ENCODE results near the gene STON1. TPM values are rescaled to one million over a fixed set of nuclear protein-coding genes. Genes with fewer than 3 reads are reported as not detected.

STON1 gene
- total RNA-seq, 4 donors from 2014 or later: 4.1 to 9.7 (median 8.1) TPM

GRCh38 chr2:48508461-48509124 is 21.4 kb upstream of the STON1 start:
- TF ChIP-seq POLR2A (IDR thresholded peaks at IDR 0.05) (no peak), CTCF (IDR thresholded peaks at IDR 0.05) (no peak)
- DNase-seq (ENCODE audit: low spot score in 2 of 2): no peak
- WGBS, 2 donors: 62 to 70% methylated on average over 5 of the region's 5 CpGs
- intact Hi-C loops (cut with DNase I; ENCODE audit: low total_unique reads): no loop called here
- H3K4me3 ChIP-seq (ENCODE audit: low read depth, poor library complexity, severe bottlenecking): no peak overlapping the region

GRCh38 chr2:48510329-48510728 is 19.6 kb upstream of the STON1 start:
- TF ChIP-seq CTCF (IDR thresholded peaks at IDR 0.05): no peak
- no peak for TF ChIP-seq POLR2A (IDR thresholded peaks at IDR 0.05)
- no peak overlapping the region for H3K4me3 ChIP-seq (ENCODE audit: low read depth, poor library complexity, severe bottlenecking)
- WGBS, 2 donors: 38 to 54% methylated on average over 3 of the region's 3 CpGs
- intact Hi-C loops (cut with DNase I; ENCODE audit: low total_unique reads): no loop called here
- DNase-seq (ENCODE audit: low spot score in 2 of 2): no peak

- no peak for TF ChIP-seq CTCF (IDR thresholded peaks at IDR 0.05)
- TF ChIP-seq POLR2A (IDR thresholded peaks at IDR 0.05): no peak
- WGBS, 2 donors: 79 to 87% methylated on average over 3 of the region's 3 CpGs
- intact Hi-C loops (cut with DNase I; ENCODE audit: low total_unique reads): no loop called here
- DNase-seq (ENCODE audit: low spot score in 2 of 2): no peak
- no peak overlapping the region for H3K4me3 ChIP-seq (ENCODE audit: low read depth, poor library complexity, severe bottlenecking)
Measured at GRCh38 chr2:48511849-48512470, 18.0 kb upstream of the STON1 start.

GRCh38 chr2:48512571-48512970 is 17.4 kb upstream of the STON1 start:
- intact Hi-C loops (cut with DNase I; ENCODE audit: low total_unique reads): no loop called here
- 83 to 87% methylated on average over 4 of the region's 4 CpGs for WGBS, 2 donors
- TF ChIP-seq POLR2A (IDR thresholded peaks at IDR 0.05) (no peak), CTCF (IDR thresholded peaks at IDR 0.05) (no peak)
- H3K4me3 ChIP-seq (ENCODE audit: low read depth, poor library complexity, severe bottlenecking): no peak overlapping the region
- no peak for DNase-seq (ENCODE audit: low spot score in 2 of 2)

- DNase-seq (ENCODE audit: low spot score in 2 of 2): no peak
- intact Hi-C loops (cut with DNase I; ENCODE audit: low total_unique reads): no loop called here
- no peak overlapping the region for H3K4me3 ChIP-seq (ENCODE audit: low read depth, poor library complexity, severe bottlenecking)
- TF ChIP-seq POLR2A (IDR thresholded peaks at IDR 0.05): no peak
- TF ChIP-seq CTCF (IDR thresholded peaks at IDR 0.05): no peak
- 83 to 85% methylated on average over 9 of the region's 9 CpGs for WGBS, 2 donors
Measured at GRCh38 chr2:48514348-48515003, 15.5 kb upstream of the STON1 start.
